Measurements from ENCODE around the gene CDS2.

GRCh38 chr20:5091902-5092301 lies 34.9 kb upstream of the CDS2 start:
- TF ChIP-seq CTCF (conservative IDR thresholded peaks at IDR 0.05; ENCODE audit: low read depth, low read length) (no peak), EZH2 (IDR thresholded peaks at IDR 0.05; ENCODE audit: borderline replicate concordance, low read depth, low read length, poor library complexity, severe bottlenecking) (no peak)
